Lower leg skin (tissue), 3 donors: ENCODE data around the gene RNGTT.

Source experiments
- CTCF ChIP-seq, 3 donors: fragments of 450-650 bp; IDR thresholded peaks; one replicate each; pipeline ENCODE4 v1.5.1; 2016; ENCODE audit warnings: antibody characterized with exemption in 3 of 3, mild to moderate bottlenecking in 3 of 3, moderate library complexity in 2 of 3
- POLR2A ChIP-seq, 2 donors: fragments of 450-650 bp; IDR thresholded peaks; one replicate each; pipeline ENCODE4 v1.6.1; 2016 to 2017; ENCODE audit warnings: antibody characterized with exemption in 2 of 2, mild to moderate bottlenecking in 1 of 2, moderate library complexity in 1 of 2

DNA sequence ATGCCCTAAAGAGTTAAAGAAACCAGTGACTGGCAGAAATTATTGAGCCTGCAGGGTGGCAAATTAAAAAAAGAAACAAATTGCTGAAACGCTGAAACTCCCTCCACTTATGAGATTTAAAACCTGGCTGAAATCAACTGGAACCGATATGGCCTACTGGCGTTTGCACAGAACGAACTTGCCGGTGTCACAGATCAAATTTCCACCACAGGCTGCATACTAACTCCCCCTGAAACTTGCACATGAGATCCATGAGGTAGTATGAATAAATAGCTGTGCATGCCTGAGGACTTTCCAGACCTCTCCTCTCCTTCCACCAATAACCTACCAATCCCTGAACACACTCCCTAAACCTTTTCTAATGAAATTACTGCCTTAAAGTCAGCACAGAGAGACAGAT lies 150.4 kb downstream of the RNGTT start:
- TF ChIP-seq CTCF (IDR thresholded peaks at IDR 0.05): no peak
- no peak for TF ChIP-seq POLR2A (IDR thresholded peaks at IDR 0.05)
